A549 (cell line): ENCODE measurements around the gene B4GALT2. TPM values are rescaled to one million over a fixed set of nuclear protein-coding genes. Genes with fewer than 3 reads are reported as not detected.

ENCODE experiments used
- ATAC-seq, 2 experiments: fragments of 200-7000 bp in 1 of 2; fragments of >200 bp in 1 of 2; cut with Nextera tagmentation in 1 of 2; cut with Tn5 transposase in 1 of 2; 3 replicates each; pipeline versions ENCODE4 v1.8.0 to v1.9.1; 2018 to 2020; ENCODE audit warnings: mild to moderate bottlenecking in 1 of 2, moderate library complexity in 1 of 2
- CTCF ChIA-PET: fragments of 300-600 bp; sonication (Branson Sonifier 250); formaldehyde crosslinking; extraction: SDS; loops from one replicate; lab custom pipeline; 2021; ENCODE audit warnings: antibody characterized with exemption, inconsistent platforms; lab: Yijun Ruan, JAX
- POLR2A ChIA-PET: fragments of 350-600 bp; formaldehyde crosslinking; extraction: SDS; loops from one replicate; lab custom pipeline; 2021; ENCODE audit warnings: antibody characterized with exemption, inconsistent platforms; lab: Yijun Ruan, JAX
- DNase-seq, 2 experiments: peaks; one replicate each; pipeline versions ENCODE4 v3.0.0 to v3.0.0-alpha.2; 2011 to 2016; ENCODE audit warnings: low read depth in 1 of 2, low spot score in 1 of 2
- FAIRE-seq: peaks from 2 replicates; lab custom pipeline; 2011; peaks lifted over from hg19 to GRCh38; lab: Jason Lieb, UNC
- H3K27ac ChIP-seq, 2 experiments: fragments of >200 bp; sonication (Bioruptor Twin); formaldehyde crosslinking; 3 replicates each; pipeline ENCODE4 v1.5.1; 2016 to 2017
- H3K4me1 ChIP-seq: fragments of >200 bp; sonication (Bioruptor Twin); formaldehyde crosslinking; 3 replicates; pipeline ENCODE4 v1.6.1; 2016
- H3K4me2 ChIP-seq: fragments of >200 bp; sonication (Bioruptor Twin); formaldehyde crosslinking; 3 replicates; pipeline ENCODE4 v1.6.1; 2016
- H3K4me3 ChIP-seq: fragments of >200 bp; sonication (Bioruptor Twin); formaldehyde crosslinking; 3 replicates; pipeline ENCODE4 v1.5.1; 2016
- H3K9me3 ChIP-seq: fragments of >200 bp; sonication (Bioruptor Twin); formaldehyde crosslinking; 3 replicates; pipeline ENCODE4 v1.6.1; 2016
- BHLHE40 ChIP-seq: IDR thresholded peaks from 2 replicates; pipeline ENCODE4 v1.6.1; 2012; ENCODE audit warnings: low read depth, low read length, inconsistent platforms
- CBX8 ChIP-seq: fragments of 200-600 bp; sonication (generic); IDR thresholded peaks from 2 replicates; pipeline ENCODE4 v1.6.1; 2016
- CEBPB ChIP-seq, 2 experiments: fragments of >200 bp in 1 of 2; sonication (Bioruptor Twin) in 1 of 2; formaldehyde crosslinking in 1 of 2; IDR thresholded peaks; 2 replicates each; pipeline ENCODE4 v1.6.1; 2012 to 2016
- CTCF ChIP-seq: fragments of >200 bp; sonication (Bioruptor Twin); formaldehyde crosslinking; IDR thresholded peaks from 3 replicates; pipeline ENCODE4 v1.5.1; 2016
- EHMT2 ChIP-seq: fragments of 200-600 bp; sonication (generic); IDR thresholded peaks from 2 replicates; pipeline ENCODE4 v1.6.1; 2016; ENCODE audit warnings: antibody characterized with exemption, low read depth, mild to moderate bottlenecking, moderate library complexity
- FOSL2 ChIP-seq, 2 experiments: fragments of 450-650 bp in 1 of 2; fragments of >200 bp in 1 of 2; sonication (Bioruptor Twin) in 1 of 2; formaldehyde crosslinking; IDR thresholded peaks; 2 replicates each; pipeline versions ENCODE4 v1.5.0 to v1.6.1; 2016 to 2020; ENCODE audit warnings: mild to moderate bottlenecking in 1 of 2, moderate library complexity in 1 of 2
- HES2 ChIP-seq: fragments of >200 bp; sonication (Bioruptor Twin); formaldehyde crosslinking; IDR thresholded peaks from 2 replicates; pipeline ENCODE4 v1.6.1; 2016
- HMGXB4 ChIP-seq: fragments of 250-450 bp; sonication (Bioruptor Pico); IDR thresholded peaks from 2 replicates; pipeline ENCODE4 v1.5.0; 2021; ENCODE audit warnings: mild to moderate bottlenecking, moderate library complexity, borderline replicate concordance
- JUN ChIP-seq, 2 experiments: fragments of >200 bp; sonication (Bioruptor Twin); formaldehyde crosslinking; IDR thresholded peaks; 2 replicates in 1 of 2; 3 replicates in 1 of 2; pipeline ENCODE4 v1.6.1; 2016 to 2017
- KDM5A ChIP-seq: fragments of 200-600 bp; sonication (generic); IDR thresholded peaks from 2 replicates; pipeline ENCODE4 v1.6.1; 2016; ENCODE audit warnings: antibody characterized with exemption, mild to moderate bottlenecking
- MAFK ChIP-seq: fragments of 450-650 bp; IDR thresholded peaks from 2 replicates; pipeline ENCODE4 v1.6.1; 2014; ENCODE audit not compliant: partially characterized antibody
- MAX ChIP-seq: IDR thresholded peaks from 2 replicates; pipeline ENCODE4 v1.6.1; 2012
- PHF8 ChIP-seq: fragments of 200-600 bp; sonication (generic); IDR thresholded peaks from 2 replicates; pipeline ENCODE4 v1.6.1; 2016; ENCODE audit warnings: low read depth, mild to moderate bottlenecking, antibody characterized with exemption, moderate library complexity, borderline replicate concordance
- RARB ChIP-seq: fragments of 250-450 bp; sonication (Bioruptor Pico); IDR thresholded peaks from 2 replicates; pipeline ENCODE4 v1.8.0; 2021; ENCODE audit warnings: mild to moderate bottlenecking, moderate library complexity
- RCOR1 ChIP-seq: fragments of 150-350 bp; IDR thresholded peaks from 2 replicates; pipeline ENCODE4 v1.6.1; 2014; ENCODE audit warnings: antibody characterized with exemption, low read length, low read depth
- RFX5 ChIP-seq: fragments of 450-650 bp; IDR thresholded peaks from 2 replicates; pipeline ENCODE4 v1.7.1; 2014; ENCODE audit warnings: antibody characterized with exemption, mild to moderate bottlenecking, moderate library complexity
- RNF2 ChIP-seq: fragments of 200-600 bp; sonication (generic); IDR thresholded peaks from 2 replicates; pipeline ENCODE4 v1.6.1; 2016; ENCODE audit warnings: low read depth, mild to moderate bottlenecking, antibody characterized with exemption, moderate library complexity, borderline replicate concordance
- SREBF2 ChIP-seq: fragments of 450-650 bp; IDR thresholded peaks from 2 replicates; pipeline ENCODE4 v1.6.1; 2014; ENCODE audit warnings: mild to moderate bottlenecking, moderate library complexity
- TP53 ChIP-seq: fragments of 250-450 bp; sonication (Bioruptor Pico); IDR thresholded peaks from 2 replicates; pipeline ENCODE4 v1.5.0; 2021; ENCODE audit warnings: mild to moderate bottlenecking, moderate library complexity
- ZC3H11A ChIP-seq: fragments of 450-650 bp; IDR thresholded peaks from 2 replicates; pipeline ENCODE4 v1.6.1; 2014; ENCODE audit warnings: antibody characterized with exemption, mild to moderate bottlenecking
- ZNF302 ChIP-seq: fragments of 250-450 bp; sonication (Bioruptor Pico); IDR thresholded peaks from 2 replicates; pipeline ENCODE4 v1.9.0; 2021; ENCODE audit warnings: inconsistent platforms, mild to moderate bottlenecking, moderate library complexity
- whole genome bisulfite sequencing: methylation state at CpG from one replicate; pipeline ENCODE4 v1.1.6; 2017; ENCODE audit errors: missing lambda C conversion rate; 5-methylcytosine and 5-hydroxymethylcytosine counted together
- polyA plus RNA-seq, 4 experiments: library from polyadenylated mRNA; depleted of rRNA in 3 of 4; stranded (reverse); fragments of >200 nt; fragmentation: RNase III in 1 of 4; extraction: RNeasy Plus Mini Kit Qiagen cat#74134 plus additional on column Dnase treatment in 1 of 4; gene quantifications; 2 replicates in 3 of 4; 3 replicates in 1 of 4; pipeline ENCODE4 v1.2.3, GENCODE V29; 2011 to 2017

The B4GALT2 gene
- polyA plus RNA-seq, 2 of the 4 experiments (the other 2 are of a cell fraction), result 19.0 to 35.8 TPM

GRCh38 chr1:43993206-43993914 lies 14.3 kb downstream of the B4GALT2 start:
- H3K4me1 ChIP-seq, result peaks cover 18% of the 10 kb centered on the region
- no peak overlapping the region for H3K4me2 ChIP-seq
- DNase-seq (no peak), ATAC-seq (no peak), FAIRE-seq (no peak)
- no peaks in the 10 kb centered on the region for H3K9me3 ChIP-seq
- ChIA-PET POLR2A (no interaction called here), CTCF (interaction anchor here (0.6 to 5.0 kb wide), 7 partner anchors 9 to 640 kb away, joined by 3 to 51 read pairs (median 12); no protein-coding TSS in a partner anchor)
- no peak overlapping the region for H3K27ac ChIP-seq
- WGBS, result 95% methylated on average over 9 of the region's 9 CpGs
- TF ChIP-seq RNF2, result no peak
- TF ChIP-seq ZC3H11A, result no peak
- no peak for TF ChIP-seq PHF8
- TF ChIP-seq MAFK, result no peak
- no peak for TF ChIP-seq KDM5A
- TF ChIP-seq HMGXB4 (CRISPR knock-in tag), result no peak
- TF ChIP-seq MAX, result no peak
- no peak for TF ChIP-seq FOSL2 (IDR thresholded peaks at IDR 0.05)
- TF ChIP-seq FOSL2 (CRISPR knock-in tag; IDR thresholded peaks at IDR 0.05), result no peak
- no peak for TF ChIP-seq RCOR1
- no peak for TF ChIP-seq RARB (CRISPR knock-in tag)
- no peak for TF ChIP-seq CBX8
- no peak for TF ChIP-seq HES2
- TF ChIP-seq SREBF2, result no peak
- TF ChIP-seq RFX5, result no peak
- TF ChIP-seq TP53 (CRISPR knock-in tag), result no peak
- TF ChIP-seq EHMT2, result no peak
- no peak for TF ChIP-seq JUN (IDR thresholded peaks at IDR 0.05)
- TF ChIP-seq CTCF, result no peak
- no peak for TF ChIP-seq ZNF302 (CRISPR knock-in tag)
- no peak overlapping the region for H3K4me3 ChIP-seq

- ChIA-PET CTCF (interaction anchor here (0.9 to 5.0 kb wide), 5 partner anchors 11 to 640 kb away, joined by 3 to 51 read pairs (median 12); no protein-coding TSS in a partner anchor), POLR2A (no interaction called here)
Observed at GRCh38 chr1:43994071-43994470, 15.1 kb downstream of the B4GALT2 start.

More at GRCh38 chr1:43994071-43994470, 15.1 kb downstream of the B4GALT2 start:
- WGBS, result 89% methylated on average over 7 of the region's 7 CpGs
- no peaks in the 10 kb centered on the region for H3K9me3 ChIP-seq
- no peak for ATAC-seq
- H3K4me3 ChIP-seq, result no peak overlapping the region
- no peak for DNase-seq
- H3K4me1 ChIP-seq, result peaks cover 18% of the 10 kb centered on the region
- TF ChIP-seq BHLHE40, result no peak
- no peak for TF ChIP-seq CEBPB (IDR thresholded peaks at IDR 0.05)
- H3K4me2 ChIP-seq, result no peak overlapping the region
- no peak for FAIRE-seq
- H3K27ac ChIP-seq, result no peak overlapping the region
